GM12892 (cell line): ENCODE measurements around the gene B3GNT9.

ENCODE experiments used
- DNase-seq: peaks from one replicate; pipeline ENCODE4 v3.0.0; 2011; ENCODE audit not compliant: insufficient read length
- FAIRE-seq: peaks from 2 replicates; lab custom pipeline; 2011; peaks lifted over from hg19 to GRCh38; lab: Jason Lieb, UNC
- POLR2A ChIP-seq: IDR thresholded peaks from 2 replicates; pipeline ENCODE4 v1.6.1; 2011; ENCODE audit warnings: low read depth, low read length, control low read depth
- POLR2AphosphoS5 ChIP-seq: IDR thresholded peaks from 2 replicates; pipeline ENCODE4 v1.6.1; 2011; ENCODE audit warnings: low read depth, low read length, control low read depth
- TAF1 ChIP-seq: IDR thresholded peaks from 2 replicates; pipeline ENCODE4 v1.6.1; 2011; ENCODE audit warnings: low read depth, mild to moderate bottlenecking, control low read depth, low read length, borderline replicate concordance

B3GNT9 gene

DNA sequence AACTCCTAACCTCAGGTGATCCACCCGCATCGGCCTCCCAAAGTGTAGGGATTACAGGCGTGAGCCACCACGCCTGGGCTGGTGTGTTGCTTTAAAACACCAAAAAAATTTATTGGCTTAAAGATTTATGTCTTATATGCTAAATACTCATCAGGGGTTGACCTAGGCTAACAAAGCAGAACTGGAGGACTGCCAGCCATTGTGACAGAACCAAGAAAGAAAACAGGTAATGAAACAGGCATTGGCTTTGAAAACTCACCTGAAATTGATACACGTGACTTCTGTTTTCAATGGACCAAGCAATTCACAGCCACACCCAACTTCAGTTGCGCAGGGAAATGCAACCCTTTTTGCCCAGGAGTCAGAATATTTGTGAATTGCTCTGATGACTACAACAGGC lies 46.0 kb downstream of the B3GNT9 start:
- TF ChIP-seq POLR2AphosphoS5 (no peak), TAF1 (no peak), POLR2A (no peak)
- DNase-seq (no peak), FAIRE-seq (no peak)

- TF ChIP-seq POLR2AphosphoS5 (peak; percentile 13; the same call in 1 of the 2 replicates), TAF1 (no peak)
- DNase-seq = no peak
- no peak for FAIRE-seq
Measured at GRCh38 chr16:67104061-67104460, 46.7 kb downstream of the B3GNT9 start.

- DNase-seq (no peak), FAIRE-seq (no peak)
- TF ChIP-seq POLR2AphosphoS5 (no peak), TAF1 (no peak), POLR2A (no peak)
Measured at GRCh38 chr16:67101311-67102082, 49.3 kb downstream of the B3GNT9 start.

GRCh38 chr16:67100569-67101310 lies 50.1 kb downstream of the B3GNT9 start:
- DNase-seq (no peak), FAIRE-seq (peak; percentile 57)
- no peak for TF ChIP-seq TAF1
- no peak for TF ChIP-seq POLR2A
- no peak for TF ChIP-seq POLR2AphosphoS5

DNA sequence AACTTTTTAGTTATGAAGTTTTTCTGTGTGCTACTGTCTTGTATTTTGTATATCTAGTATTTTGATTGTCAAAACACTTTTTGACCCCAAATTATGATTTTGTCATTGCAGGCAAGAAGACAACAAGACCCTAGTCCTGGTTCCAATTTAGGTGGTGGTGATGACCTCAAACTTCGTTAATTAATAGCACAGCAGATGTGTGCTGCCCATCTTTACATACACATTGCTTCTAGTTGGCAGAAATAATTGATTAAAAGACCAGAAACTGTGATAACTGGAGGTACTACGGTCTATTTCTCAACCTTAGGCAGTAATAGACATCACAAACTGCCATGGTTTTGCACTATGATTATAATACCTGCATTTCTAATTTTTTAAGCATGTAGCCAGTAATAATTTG lies 52.2 kb downstream of the B3GNT9 start:
- TF ChIP-seq POLR2AphosphoS5 (no peak), POLR2A (no peak), TAF1 (no peak)

More for the DNA sequence above, 52.2 kb downstream of the B3GNT9 start:
- FAIRE-seq (no peak), DNase-seq (no peak)
